ENCODE results near the gene CD1D.

GRCh38 chr1:158147401-158147800 lies 33.3 kb upstream of the CD1D start:
- no peak for TF ChIP-seq CTCF (IDR thresholded peaks at IDR 0.05; ENCODE audit: low read depth, low read length)
- no peak for TF ChIP-seq EZH2phosphoT487 (IDR thresholded peaks at IDR 0.05; ENCODE audit: low read depth)
